Right hindlimb (tissue), 1 donor: Measurements from ENCODE around the gene KRTAP10-12.

Experiments
- DNase-seq: peaks from one replicate; pipeline ENCODE4 v3.0.0-alpha.2; 2018

KRTAP10-12 gene

DNA sequence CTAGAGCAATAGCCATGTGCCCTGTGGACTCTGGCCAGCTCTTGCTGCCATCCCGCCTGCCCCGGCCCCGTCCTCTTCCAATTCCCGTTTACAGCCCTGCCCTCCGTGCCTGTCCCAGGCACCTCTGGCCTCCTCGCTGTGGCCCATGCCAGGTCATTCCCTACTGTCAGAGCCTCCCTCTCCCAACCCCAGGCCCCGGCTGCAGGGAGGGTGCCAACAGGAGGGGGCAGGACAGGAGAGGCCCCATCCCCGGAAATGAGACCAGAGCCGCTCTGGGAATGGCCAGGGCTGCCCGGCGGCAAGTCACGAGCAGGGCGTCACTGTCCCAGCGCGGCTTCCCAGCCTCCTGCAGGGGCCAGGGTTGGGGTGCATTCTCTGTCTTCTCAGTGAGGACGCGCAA is 37.9 kb downstream of the KRTAP10-12 start:
- DNase-seq, result no peak

DNA sequence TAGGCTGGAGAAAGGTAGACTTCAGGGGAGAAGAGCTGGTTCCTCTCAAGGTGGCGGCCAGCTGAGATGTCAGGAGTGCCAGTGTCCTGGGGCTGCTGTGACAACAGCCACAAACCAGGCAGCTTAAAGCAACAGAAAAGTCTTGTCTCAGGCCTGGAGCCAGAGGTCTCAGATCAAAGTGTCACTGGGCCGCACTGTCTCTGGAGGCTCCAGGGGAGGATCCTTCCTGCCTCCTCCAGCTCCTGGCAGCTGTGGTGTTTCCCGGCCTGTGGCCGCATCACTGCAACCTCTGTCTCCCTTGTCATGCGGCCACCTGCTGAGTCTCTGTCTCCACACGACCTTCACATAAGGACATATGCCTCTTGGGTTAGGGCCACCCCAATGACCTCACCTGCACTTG is 38.8 kb downstream of the KRTAP10-12 start:
- DNase-seq, result no peak

DNA sequence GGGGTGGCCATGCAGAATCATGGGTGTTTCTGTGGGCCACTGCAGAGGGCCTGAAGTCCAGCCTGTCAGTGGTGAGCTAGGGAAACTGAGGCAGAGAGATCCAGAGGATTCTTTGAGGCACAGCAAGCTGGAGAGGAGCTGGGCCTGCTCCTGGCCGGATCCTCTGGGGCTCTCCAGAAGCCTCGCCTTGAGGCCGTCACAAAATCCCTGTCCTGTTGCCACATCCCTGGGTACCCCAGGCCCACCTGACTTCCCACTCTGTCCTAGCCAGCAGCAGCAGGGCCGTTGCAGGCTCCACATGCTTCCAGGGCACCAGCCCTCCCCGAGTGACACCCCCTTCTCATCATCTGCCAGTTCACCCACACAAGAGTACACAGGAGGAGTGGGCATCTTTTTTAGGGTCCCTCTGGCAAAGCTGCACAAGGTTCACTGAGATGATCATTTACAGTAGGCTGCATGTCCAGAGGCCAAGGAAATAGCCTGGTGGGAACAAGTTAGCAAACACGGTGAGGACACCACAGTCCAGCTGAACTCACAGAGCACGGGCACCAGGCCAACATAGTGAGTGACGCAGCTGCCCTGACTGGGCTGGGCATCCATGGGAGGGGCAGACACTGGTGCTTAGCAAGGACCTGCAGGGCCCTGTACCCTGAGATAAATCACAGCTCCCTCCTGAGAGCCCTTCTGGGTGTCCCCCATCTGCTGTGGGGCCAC is 39.5 kb downstream of the KRTAP10-12 start:
- DNase-seq, result no peak

DNA sequence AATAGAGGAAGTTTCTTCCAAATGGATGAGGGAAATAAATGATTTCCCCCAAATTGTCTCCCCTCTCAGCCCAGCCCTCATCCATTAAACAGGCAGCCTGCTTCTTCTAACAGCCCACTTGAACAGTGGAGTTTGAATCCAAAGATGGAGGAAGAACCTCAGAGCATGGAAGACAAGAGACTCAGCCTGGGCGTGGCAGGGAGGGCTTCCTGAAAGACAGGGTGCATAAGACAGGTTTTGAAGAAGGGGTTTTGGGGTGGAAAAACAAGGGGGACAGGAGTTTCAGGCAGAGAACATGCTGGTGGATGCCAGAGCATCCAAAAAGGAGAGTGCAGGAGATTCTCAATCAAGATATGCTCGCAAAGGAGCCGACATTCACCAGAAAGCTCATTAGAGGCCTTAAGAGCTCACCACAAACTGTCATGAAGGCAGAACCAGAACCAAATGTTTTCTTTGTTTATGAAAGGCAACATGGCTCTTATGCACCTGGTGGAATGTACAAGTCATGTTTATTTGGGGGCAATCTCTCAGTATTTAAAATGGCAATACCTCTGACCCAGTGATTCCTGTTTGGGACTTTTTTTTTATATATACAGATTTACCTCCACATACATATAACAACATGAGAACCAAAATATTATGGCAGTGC is 40.9 kb downstream of the KRTAP10-12 start:
- no peak for DNase-seq

DNA sequence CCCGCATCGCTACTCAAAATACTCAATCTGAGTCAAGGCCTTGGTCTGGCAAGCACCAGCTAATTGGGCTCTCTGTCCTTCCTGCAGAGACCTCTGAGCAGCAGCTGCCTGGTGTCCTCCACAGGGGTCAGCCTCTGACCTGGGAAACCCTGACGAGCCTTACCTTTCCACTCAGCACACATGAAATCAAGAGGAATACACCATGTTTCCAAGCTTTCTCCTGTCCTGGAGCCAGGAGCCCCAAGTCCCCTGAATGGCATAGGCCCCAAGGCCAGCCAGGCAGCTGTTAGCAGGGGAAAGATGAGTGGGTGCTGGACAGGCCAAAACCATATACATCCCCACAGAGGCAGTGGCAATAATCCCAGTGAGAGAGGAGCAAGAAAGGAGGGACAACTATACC is 41.6 kb downstream of the KRTAP10-12 start:
- no peak for DNase-seq

DNA sequence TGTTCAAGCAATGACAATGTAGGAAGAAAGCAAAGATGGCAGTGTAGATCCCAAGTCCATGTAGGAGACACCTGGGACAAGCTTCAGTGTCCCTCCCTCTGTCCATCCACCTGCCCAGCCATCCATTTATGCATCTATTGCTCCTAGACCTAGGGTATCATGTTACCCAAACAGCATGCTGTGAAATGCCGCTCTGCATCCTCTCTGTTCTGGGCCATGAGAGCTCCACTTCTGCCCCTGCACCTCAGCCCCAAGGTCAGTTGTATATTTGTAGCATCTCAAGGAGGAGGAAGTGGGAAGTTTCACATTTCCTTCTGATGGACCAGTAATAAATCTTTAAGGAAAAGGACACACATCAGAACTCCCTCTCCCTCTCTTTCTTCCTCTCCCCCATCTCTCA is 42.3 kb downstream of the KRTAP10-12 start:
- no peak for DNase-seq

DNA sequence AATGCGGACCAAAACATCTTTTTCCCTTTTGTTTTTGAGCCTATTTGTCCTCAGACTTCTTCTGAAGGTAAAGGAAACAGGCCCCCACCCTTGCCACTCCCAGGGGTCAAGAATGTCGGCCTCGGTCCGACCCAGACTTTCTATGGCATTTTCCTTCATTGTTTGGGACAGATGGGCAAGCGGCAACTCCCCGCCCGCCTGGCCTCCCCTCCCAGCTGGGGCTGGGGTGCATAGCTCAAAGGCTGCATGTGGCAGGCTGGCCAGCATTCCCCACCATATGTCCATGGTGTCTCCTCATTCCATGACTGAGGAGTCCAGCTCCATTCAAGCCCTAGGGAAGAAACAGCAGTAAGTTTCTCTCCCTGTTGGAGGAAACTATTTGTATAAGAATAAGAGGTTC is 43.8 kb downstream of the KRTAP10-12 start:
- DNase-seq, result no peak

DNA sequence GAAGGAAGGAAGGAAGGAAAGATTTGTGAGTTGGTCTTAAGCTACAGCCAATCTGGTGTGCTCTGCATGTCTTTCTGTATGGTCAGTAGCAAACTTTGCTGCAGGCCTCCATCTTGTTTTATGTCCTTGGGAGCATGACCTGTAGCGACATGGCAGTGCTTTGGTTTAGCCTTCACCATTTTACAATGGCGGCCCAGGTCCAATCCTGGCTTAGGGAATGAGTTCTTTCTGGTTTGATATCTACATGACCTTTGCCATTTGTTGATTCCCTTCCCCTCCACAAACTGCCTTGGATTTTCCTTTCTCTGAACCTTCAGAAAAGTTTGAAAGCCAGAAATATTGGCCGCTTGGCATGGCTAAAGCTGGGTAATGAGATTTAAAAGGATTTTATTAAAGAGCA is 44.9 kb downstream of the KRTAP10-12 start:
- DNase-seq, result no peak

DNA sequence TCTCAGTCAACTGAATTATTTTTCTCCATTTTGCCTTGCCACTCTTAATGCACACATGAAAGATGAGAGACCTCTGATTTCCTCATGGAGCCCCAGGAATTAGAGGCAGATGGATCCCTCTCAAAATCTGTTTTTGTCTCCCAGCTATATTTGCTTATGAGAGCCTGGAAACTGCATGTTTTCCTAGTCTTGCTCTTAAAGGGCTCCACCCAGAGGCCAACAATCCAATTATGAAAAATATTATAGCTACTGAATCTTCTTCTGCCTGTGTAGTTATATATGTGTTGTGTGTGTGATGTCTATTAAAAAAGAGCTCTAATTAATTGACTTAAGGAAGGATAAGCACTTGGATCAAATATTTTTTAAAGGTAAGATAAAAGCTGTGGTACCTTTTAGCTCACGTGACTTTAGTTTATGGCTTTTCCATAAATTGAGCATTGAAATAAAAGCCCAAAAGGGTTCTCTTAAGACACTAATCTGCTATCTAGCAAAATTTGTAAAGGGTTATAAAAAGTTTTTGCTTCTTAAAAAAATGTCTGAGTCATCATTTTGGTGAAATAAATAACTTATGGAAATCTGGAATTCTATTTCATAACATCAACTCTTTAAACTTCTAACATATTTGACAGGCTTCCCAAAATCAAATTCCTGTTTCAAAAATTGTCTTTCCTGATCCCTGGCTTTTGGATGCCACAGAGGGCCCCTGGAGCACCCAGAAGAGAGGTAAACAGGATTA is 45.6 kb downstream of the KRTAP10-12 start:
- DNase-seq, result no peak
